ENCODE measurements around the gene SHC4. TPM values are rescaled to one million over a fixed set of nuclear protein-coding genes. Genes with fewer than 3 reads are reported as not detected.

SHC4 gene
- total RNA-seq, 2 experiments from 2014 or later: 3.0 to 9.8 TPM

GRCh38 chr15:48962662-48963523 is 826 bp downstream of the SHC4 start:
- DNase-seq: peak; percentile 44
- H3K36me3 Mint-ChIP-seq: peaks cover 5% of the 10 kb centered on the region
- H3K4me1 Mint-ChIP-seq: peaks cover 52% of the 10 kb centered on the region
- CTCF ChIA-PET: interaction anchor here (0.7 to 6.5 kb wide), 8 partner anchors 12 to 183 kb away, joined by 3 to 86 read pairs (median 8); partner anchors contain the start of gene EID1
- H3K27me3 Mint-ChIP-seq: peaks cover 12% of the 10 kb centered on the region
- H3K9me3 Mint-ChIP-seq (ENCODE audit: low read depth): no peaks in the 10 kb centered on the region
- peak overlapping the region; percentile 86 for H3K27ac Mint-ChIP-seq
- H3K4me3 Mint-ChIP-seq: peak overlapping the region; percentile 81
- no peak for ATAC-seq

GRCh38 chr15:48955967-48956366 is 7.8 kb downstream of the SHC4 start:
- Mint-ChIP-seq H3K36me3 (peaks cover 14% of the 10 kb centered on the region), H3K27me3 (peaks cover under 1% of the 10 kb centered on the region), H3K4me3 (no peak overlapping the region), H3K27ac (no peak overlapping the region), H3K4me1 (peaks cover 3% of the 10 kb centered on the region), H3K9me3 (ENCODE audit: low read depth) (no peaks in the 10 kb centered on the region)
- DNase-seq: no peak
- CTCF ChIA-PET: interaction anchor here (1.3 to 1.9 kb wide), 2 partner anchors 10 to 20 kb away, joined by 4 to 7 read pairs; no protein-coding TSS in a partner anchor
- no peak for ATAC-seq

- H3K4me1 Mint-ChIP-seq: no peaks in the 10 kb centered on the region
- H3K36me3 Mint-ChIP-seq: peaks cover 14% of the 10 kb centered on the region
- ATAC-seq (no peak), DNase-seq (no peak)
- no peak overlapping the region for H3K27ac Mint-ChIP-seq
- no peak overlapping the region for H3K4me3 Mint-ChIP-seq
- CTCF ChIA-PET: interaction anchor here (1.3 kb wide), 1 partner anchor 11 kb away, joined by 4 read pairs; no protein-coding TSS in a partner anchor
- H3K9me3 Mint-ChIP-seq (ENCODE audit: low read depth): no peaks in the 10 kb centered on the region
- no peaks in the 10 kb centered on the region for H3K27me3 Mint-ChIP-seq
These were observed 8.3 kb downstream of the SHC4 start for GRCh38 chr15:48955370-48955769.

GRCh38 chr15:48954538-48954937 is 9.2 kb downstream of the SHC4 start:
- H3K36me3 Mint-ChIP-seq: peaks cover 14% of the 10 kb centered on the region
- no peak overlapping the region for H3K27ac Mint-ChIP-seq
- H3K9me3 Mint-ChIP-seq (ENCODE audit: low read depth): no peaks in the 10 kb centered on the region
- H3K27me3 Mint-ChIP-seq: no peaks in the 10 kb centered on the region
- no peaks in the 10 kb centered on the region for H3K4me1 Mint-ChIP-seq
- H3K4me3 Mint-ChIP-seq: no peak overlapping the region
- CTCF ChIA-PET: interaction anchor here (0.6 to 2.0 kb wide), 2 partner anchors 12 to 35 kb away, joined by 3 to 6 read pairs; no protein-coding TSS in a partner anchor
- no peak for ATAC-seq
- no peak for DNase-seq

DNA sequence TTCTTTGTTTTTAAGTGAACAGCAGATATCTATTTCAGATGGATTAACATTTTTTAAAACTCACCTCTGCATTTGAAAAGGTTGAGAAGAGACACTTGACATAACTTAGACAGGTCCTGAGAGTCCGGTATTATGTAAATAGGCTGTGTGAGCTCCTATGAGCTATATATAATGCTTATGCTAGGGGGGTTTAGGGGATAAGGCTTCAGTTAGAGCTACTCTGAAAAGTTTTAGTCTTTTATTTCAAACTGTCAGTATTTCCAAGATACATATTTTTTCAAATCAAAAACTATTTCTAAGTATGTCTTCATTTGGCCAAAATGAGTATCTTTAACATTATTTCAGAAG is 16.9 kb downstream of the SHC4 start:
- ATAC-seq: no peak
- Mint-ChIP-seq H3K4me3 (no peak overlapping the region), H3K27ac (peak overlapping the region; percentile 23), H3K27me3 (no peaks in the 10 kb centered on the region), H3K36me3 (peaks cover 19% of the 10 kb centered on the region), H3K4me1 (peaks cover 21% of the 10 kb centered on the region), H3K9me3 (ENCODE audit: low read depth) (no peaks in the 10 kb centered on the region)
- no peak for DNase-seq
- CTCF ChIA-PET: interaction anchor here (1.9 to 4.8 kb wide), 2 partner anchors 17 to 29 kb away, joined by 5 to 23 read pairs; partner anchors contain the start of gene SHC4

- H3K27ac Mint-ChIP-seq: peak overlapping the region; percentile 58
- no peaks in the 10 kb centered on the region for H3K9me3 Mint-ChIP-seq (ENCODE audit: low read depth)
- H3K4me1 Mint-ChIP-seq: peaks cover 27% of the 10 kb centered on the region
- no peak overlapping the region for H3K4me3 Mint-ChIP-seq
- H3K36me3 Mint-ChIP-seq: peaks cover 19% of the 10 kb centered on the region
- H3K27me3 Mint-ChIP-seq: no peaks in the 10 kb centered on the region
- peak; percentile 74 for ATAC-seq
- CTCF ChIA-PET: interaction anchor here (4.8 kb wide), 1 partner anchor 30 kb away, joined by 23 read pairs; no protein-coding TSS in a partner anchor
- DNase-seq: no peak
These were observed 17.5 kb downstream of the SHC4 start for GRCh38 chr15:48946074-48946839.

GRCh38 chr15:48945386-48945785 is 18.3 kb downstream of the SHC4 start:
- no peak for DNase-seq
- Mint-ChIP-seq H3K9me3 (ENCODE audit: low read depth) (no peaks in the 10 kb centered on the region), H3K36me3 (peaks cover 17% of the 10 kb centered on the region), H3K27me3 (no peaks in the 10 kb centered on the region), H3K4me1 (peaks cover 36% of the 10 kb centered on the region), H3K27ac (peak overlapping the region; percentile 42), H3K4me3 (no peak overlapping the region)
- CTCF ChIA-PET: interaction anchor here (4.8 kb wide), 1 partner anchor 30 kb away, joined by 23 read pairs; no protein-coding TSS in a partner anchor
- no peak for ATAC-seq

GRCh38 chr15:48941904-48942303 is 21.8 kb downstream of the SHC4 start:
- DNase-seq: no peak
- no peaks in the 10 kb centered on the region for H3K27me3 Mint-ChIP-seq
- ATAC-seq: no peak
- H3K4me3 Mint-ChIP-seq: no peak overlapping the region
- H3K9me3 Mint-ChIP-seq (ENCODE audit: low read depth): peaks cover 2% of the 10 kb centered on the region
- H3K4me1 Mint-ChIP-seq: peaks cover 52% of the 10 kb centered on the region
- peaks cover 25% of the 10 kb centered on the region for H3K36me3 Mint-ChIP-seq
- CTCF ChIA-PET: interaction anchor here (0.6 to 1.6 kb wide), 3 partner anchors 17 to 34 kb away, joined by 3 to 6 read pairs (median 4); no protein-coding TSS in a partner anchor
- peak overlapping the region; percentile 83 for H3K27ac Mint-ChIP-seq

- DNase-seq (peak; percentile 87), ATAC-seq (peak; percentile 93)
- H3K27ac Mint-ChIP-seq: peak overlapping the region; percentile 83
- H3K36me3 Mint-ChIP-seq: peaks cover 29% of the 10 kb centered on the region
- peaks cover 2% of the 10 kb centered on the region for H3K9me3 Mint-ChIP-seq (ENCODE audit: low read depth)
- H3K4me1 Mint-ChIP-seq: peaks cover 42% of the 10 kb centered on the region
- H3K4me3 Mint-ChIP-seq: peak overlapping the region; percentile 33
- peaks cover 5% of the 10 kb centered on the region for H3K27me3 Mint-ChIP-seq
- CTCF ChIA-PET: interaction anchor here (1.0 to 1.7 kb wide), 8 partner anchors 9 to 206 kb away, joined by 3 to 8 read pairs (median 4); partner anchors contain the start of gene SHC4
These were observed 23.2 kb downstream of the SHC4 start for GRCh38 chr15:48940508-48940907.

DNA sequence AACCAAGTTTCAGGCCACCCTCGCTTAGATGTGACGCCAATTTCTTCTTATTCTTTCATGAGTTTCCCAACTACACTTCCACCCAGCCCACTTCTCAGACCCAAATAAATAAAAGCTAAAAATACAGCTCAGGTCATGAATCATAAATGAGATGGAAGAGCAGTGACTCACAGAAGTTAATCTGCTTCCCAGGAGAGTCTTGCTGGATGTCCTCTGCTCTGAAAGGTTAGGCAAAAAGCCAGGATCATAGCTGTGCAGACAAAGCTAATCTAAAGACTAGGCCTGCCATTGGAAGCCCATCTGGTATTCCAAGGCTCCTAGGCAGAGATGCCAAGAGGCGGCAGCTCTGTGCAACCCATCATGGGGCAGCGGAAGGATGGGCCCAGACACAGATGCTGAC is 24.1 kb downstream of the SHC4 start:
- peaks cover 12% of the 10 kb centered on the region for H3K27me3 Mint-ChIP-seq
- H3K4me3 Mint-ChIP-seq: no peak overlapping the region
- CTCF ChIA-PET: interaction anchor here (1.0 to 1.7 kb wide), 4 partner anchors 11 to 78 kb away, joined by 3 to 8 read pairs (median 4); no protein-coding TSS in a partner anchor
- DNase-seq (no peak), ATAC-seq (no peak)
- peaks cover 35% of the 10 kb centered on the region for H3K4me1 Mint-ChIP-seq
- H3K9me3 Mint-ChIP-seq (ENCODE audit: low read depth): peaks cover 2% of the 10 kb centered on the region
- peak overlapping the region; percentile 41 for H3K27ac Mint-ChIP-seq
- peaks cover 26% of the 10 kb centered on the region for H3K36me3 Mint-ChIP-seq

GRCh38 chr15:48937886-48938285 is 25.8 kb downstream of the SHC4 start:
- Mint-ChIP-seq H3K4me1 (peaks cover 34% of the 10 kb centered on the region), H3K9me3 (ENCODE audit: low read depth) (peaks cover 2% of the 10 kb centered on the region), H3K27me3 (peaks cover 12% of the 10 kb centered on the region), H3K4me3 (no peak overlapping the region), H3K27ac (no peak overlapping the region), H3K36me3 (peaks cover 19% of the 10 kb centered on the region)
- ATAC-seq (no peak), DNase-seq (no peak)
- CTCF ChIA-PET: no interaction called here

DNA sequence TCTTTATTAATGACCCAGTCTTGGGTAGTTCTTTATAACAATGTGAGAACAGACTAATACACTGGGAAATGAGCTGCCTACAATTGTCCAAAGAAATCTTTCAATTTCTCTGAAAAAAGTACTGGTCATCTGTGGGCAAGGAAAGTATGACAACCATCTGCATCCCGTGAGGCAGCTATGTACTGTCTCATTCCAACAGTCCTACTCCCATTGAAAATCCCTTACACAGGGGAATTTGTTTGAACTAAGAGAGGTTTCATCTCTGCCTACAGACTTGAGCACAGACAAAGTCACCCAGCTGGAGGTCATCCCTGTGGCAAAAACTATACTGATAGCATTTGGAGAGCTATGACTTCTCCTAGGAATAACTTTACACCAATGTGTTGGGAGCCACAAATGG is 27.1 kb downstream of the SHC4 start:
- H3K27ac Mint-ChIP-seq: no peak overlapping the region
- H3K4me3 Mint-ChIP-seq: no peak overlapping the region
- H3K27me3 Mint-ChIP-seq: peaks cover 14% of the 10 kb centered on the region
- H3K36me3 Mint-ChIP-seq: peaks cover 24% of the 10 kb centered on the region
- CTCF ChIA-PET: no interaction called here
- ATAC-seq (no peak), DNase-seq (no peak)
- peaks cover 29% of the 10 kb centered on the region for H3K4me1 Mint-ChIP-seq
- H3K9me3 Mint-ChIP-seq (ENCODE audit: low read depth): peaks cover 2% of the 10 kb centered on the region

- ATAC-seq (no peak), DNase-seq (no peak)
- Mint-ChIP-seq H3K36me3 (peaks cover 28% of the 10 kb centered on the region), H3K27ac (no peak overlapping the region), H3K4me3 (no peak overlapping the region), H3K9me3 (ENCODE audit: low read depth) (peaks cover 5% of the 10 kb centered on the region), H3K27me3 (peaks cover 14% of the 10 kb centered on the region), H3K4me1 (peaks cover 26% of the 10 kb centered on the region)
- CTCF ChIA-PET: no interaction called here
These were observed 28.5 kb downstream of the SHC4 start for GRCh38 chr15:48935236-48935635.
